ENCODE results near the gene USP38.

DNA sequence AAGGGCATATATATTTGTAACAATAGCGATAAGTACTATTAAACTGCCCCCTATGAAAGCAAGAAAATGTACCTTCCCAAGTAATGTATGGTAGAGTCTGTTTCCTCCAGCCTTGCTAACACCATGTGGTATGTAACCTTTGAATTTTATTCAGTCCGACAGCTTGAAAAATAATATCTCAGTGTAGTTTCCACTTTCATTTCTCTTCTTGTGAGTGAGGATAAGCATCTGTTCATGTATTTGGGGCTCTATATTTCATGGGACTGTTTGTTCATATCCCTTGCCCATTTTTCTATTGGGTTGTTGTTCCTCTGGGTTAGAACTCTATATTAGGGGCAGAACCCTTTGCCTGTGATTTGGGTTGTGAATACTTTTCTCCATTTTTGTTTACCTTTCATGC lies 58.3 kb downstream of the USP38 start:
- TF ChIP-seq, protein P1, sequence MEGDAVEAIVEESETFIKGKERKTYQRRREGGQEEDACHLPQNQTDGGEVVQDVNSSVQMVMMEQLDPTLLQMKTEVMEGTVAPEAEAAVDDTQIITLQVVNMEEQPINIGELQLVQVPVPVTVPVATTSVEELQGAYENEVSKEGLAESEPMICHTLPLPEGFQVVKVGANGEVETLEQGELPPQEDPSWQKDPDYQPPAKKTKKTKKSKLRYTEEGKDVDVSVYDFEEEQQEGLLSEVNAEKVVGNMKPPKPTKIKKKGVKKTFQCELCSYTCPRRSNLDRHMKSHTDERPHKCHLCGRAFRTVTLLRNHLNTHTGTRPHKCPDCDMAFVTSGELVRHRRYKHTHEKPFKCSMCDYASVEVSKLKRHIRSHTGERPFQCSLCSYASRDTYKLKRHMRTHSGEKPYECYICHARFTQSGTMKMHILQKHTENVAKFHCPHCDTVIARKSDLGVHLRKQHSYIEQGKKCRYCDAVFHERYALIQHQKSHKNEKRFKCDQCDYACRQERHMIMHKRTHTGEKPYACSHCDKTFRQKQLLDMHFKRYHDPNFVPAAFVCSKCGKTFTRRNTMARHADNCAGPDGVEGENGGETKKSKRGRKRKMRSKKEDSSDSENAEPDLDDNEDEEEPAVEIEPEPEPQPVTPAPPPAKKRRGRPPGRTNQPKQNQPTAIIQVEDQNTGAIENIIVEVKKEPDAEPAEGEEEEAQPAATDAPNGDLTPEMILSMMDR (IDR thresholded peaks at IDR 0.05) = no peak
- no peak for TF ChIP-seq POLR2A (IDR thresholded peaks at IDR 0.05)
